Immature natural killer cell (primary cell): Measurements from ENCODE around the gene MAP3K10. TPM values are rescaled to one million over a fixed set of nuclear protein-coding genes. Genes with fewer than 3 reads are reported as not detected.
"Not testable (repeated sequence)": the region's sequence is repeated elsewhere in the genome, so short reads cannot be mapped to it uniquely, and the experiment has no call there.

Source experiments
- DNase-seq, 3 donors: peaks; one replicate each; pipeline ENCODE4 v3.0.0; 2022; ENCODE audit warnings: mixed read lengths in 1 of 3
- H3K27ac Mint-ChIP-seq, 6 donors: one replicate each; pipeline ENCODE4 v1.8.0; 2020; ENCODE audit warnings: mixed read lengths in 6 of 6, mild to moderate bottlenecking in 5 of 6, inconsistent platforms in 4 of 6, moderate library complexity in 3 of 6
- H3K27me3 Mint-ChIP-seq, 3 donors: one replicate each; pipeline ENCODE4 v1.8.0; 2020 to 2021; ENCODE audit warnings: low read depth in 3 of 3, mild to moderate bottlenecking in 3 of 3, mixed read lengths in 3 of 3, moderate library complexity in 3 of 3, inconsistent platforms in 1 of 3
- H3K36me3 Mint-ChIP-seq, 3 donors: one replicate each; pipeline ENCODE4 v1.8.0; 2020; ENCODE audit warnings: mixed read lengths in 3 of 3, inconsistent platforms in 2 of 3, mild to moderate bottlenecking in 2 of 3
- H3K4me1 Mint-ChIP-seq, 2 donors: one replicate each; pipeline ENCODE4 v1.8.0; 2020; ENCODE audit warnings: inconsistent platforms in 2 of 2, mild to moderate bottlenecking in 2 of 2, mixed read lengths in 2 of 2, moderate library complexity in 1 of 2
- H3K4me3 Mint-ChIP-seq, 5 donors: one replicate each; pipeline ENCODE4 v1.8.0; 2020; ENCODE audit warnings: mild to moderate bottlenecking in 5 of 5, mixed read lengths in 5 of 5, inconsistent platforms in 3 of 5, moderate library complexity in 3 of 5
- H3K9me3 Mint-ChIP-seq, 6 donors: one replicate each; pipeline ENCODE4 v1.8.0; 2020; ENCODE audit warnings: mild to moderate bottlenecking in 6 of 6, mixed read lengths in 6 of 6, inconsistent platforms in 4 of 6, moderate library complexity in 3 of 6
- polyA plus RNA-seq, 3 donors: library from polyadenylated mRNA; unstranded; fragments of 300-500 nt; fragmentation: Illumina TruSeq; gene quantifications; one replicate each; pipeline ENCODE4 v1.2.3, GENCODE V29; 2021

Gene MAP3K10
- polyA plus RNA-seq, 3 donors from 2014 or later, result 0.36 to 0.42 TPM; not detected in 1

- Mint-ChIP-seq H3K4me3 (peak overlapping the region in 1 of 5 donors; percentile 45), H3K36me3 (peaks cover 0 to 6% (median 4%) of the 10 kb centered on the region in 3 donors), H3K27me3 (peaks cover 12 to 20% (median 18%) of the 10 kb centered on the region in 3 donors), H3K4me1 (peaks cover 0 to 4% of the 10 kb centered on the region in 2 donors), H3K27ac (no peak overlapping the region), H3K9me3 (no peaks in the 10 kb centered on the region)
- DNase-seq, result no peak
Observed at GRCh38 chr19:40216013-40216776, 25.0 kb downstream of the MAP3K10 start.

DNA sequence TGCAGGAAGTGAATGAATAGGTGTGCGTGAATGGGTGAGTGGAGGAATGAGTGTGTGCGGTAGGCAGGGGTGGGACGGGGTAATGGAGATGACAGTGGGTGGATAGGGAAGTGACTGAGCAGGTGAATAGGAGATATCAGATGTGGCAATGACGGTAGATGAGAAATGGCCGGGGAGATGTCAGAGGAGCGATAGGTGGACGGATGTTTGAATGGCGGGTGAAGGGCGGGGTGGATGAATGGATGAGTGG is 25.5 kb downstream of the MAP3K10 start:
- no peak for DNase-seq
- Mint-ChIP-seq H3K9me3 (no peaks in the 10 kb centered on the region), H3K27me3 (peaks cover 12 to 20% (median 19%) of the 10 kb centered on the region in 3 donors), H3K4me1 (peaks cover under 1 to 4% of the 10 kb centered on the region in 2 donors), H3K36me3 (peaks cover 0 to 6% (median 0%) of the 10 kb centered on the region in 3 donors), H3K4me3 (no peak overlapping the region), H3K27ac (no peak overlapping the region)

GRCh38 chr19:40217027-40217810 is 26.0 kb downstream of the MAP3K10 start:
- Mint-ChIP-seq H3K27me3 (peaks cover 15 to 24% (median 23%) of the 10 kb centered on the region in 3 donors), H3K4me3 (no peak overlapping the region)

DNA sequence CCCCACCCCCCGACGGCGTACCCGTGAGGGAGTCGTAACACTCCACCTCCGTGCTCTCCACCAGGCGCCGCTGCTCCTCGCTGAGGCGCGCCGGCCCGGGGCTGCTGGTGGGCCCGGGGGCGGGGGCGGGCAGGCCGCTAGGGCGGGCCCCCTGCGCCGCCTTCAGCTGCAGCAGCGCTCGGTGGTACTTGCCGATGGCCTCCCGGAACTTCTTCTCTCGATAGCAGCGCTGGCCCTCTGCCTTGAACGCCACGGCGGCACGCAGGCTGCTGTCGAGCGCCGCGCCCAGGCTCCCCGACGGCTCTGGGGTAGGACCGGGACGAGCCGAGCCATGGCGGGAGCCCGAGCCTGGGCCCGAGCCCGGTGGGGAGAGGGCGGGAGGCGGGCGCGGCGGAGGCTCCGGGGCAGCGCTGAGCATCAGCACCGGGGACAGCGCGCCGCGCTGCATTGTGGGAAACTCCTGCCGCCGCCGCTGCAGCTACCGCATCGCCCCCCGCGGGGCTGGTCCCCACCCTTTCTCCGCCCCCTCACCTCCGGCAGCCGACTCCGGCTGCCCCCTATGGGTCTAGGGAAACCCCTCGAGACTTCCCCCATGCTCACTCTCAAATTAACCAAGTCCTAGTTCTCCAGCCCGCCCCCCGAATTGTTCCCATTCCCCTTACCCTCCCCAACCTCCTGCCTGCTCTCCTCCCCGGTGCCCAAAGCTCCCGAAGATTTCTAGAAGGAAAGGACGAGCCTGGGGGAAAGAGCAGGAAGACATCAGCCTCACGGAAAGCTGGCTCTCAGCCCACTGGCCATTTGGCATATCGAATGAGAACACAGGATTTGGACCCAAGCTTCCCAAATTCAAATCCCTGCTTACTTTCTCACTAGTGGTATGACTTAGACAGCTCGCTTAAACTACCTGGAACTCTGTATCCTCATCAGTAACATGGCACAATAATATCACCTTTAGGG is 27.0 kb downstream of the MAP3K10 start, which contains the start of gene TTC9B:
Gene TTC9B, minus strand, starts transcription at position 451 of the 957 bp plus-strand sequence. Its CDS starts 3 bp downstream, at position 448.
- H3K9me3 Mint-ChIP-seq, result no peaks in the 10 kb centered on the region
- no peak within 1 kb of the TSS for H3K27ac Mint-ChIP-seq
- H3K4me1 Mint-ChIP-seq, result peaks cover 8% of the 10 kb centered on the region in 2 donors
- no peaks in the 10 kb centered on the region for H3K36me3 Mint-ChIP-seq
- H3K27me3 Mint-ChIP-seq, result peaks cover 15 to 24% (median 23%) of the 10 kb centered on the region in 3 donors
- DNase-seq, result peak; percentile 47 to 53 (median 52)
- peak within 1 kb of the TSS in 1 of 5 donors; percentile 41 for H3K4me3 Mint-ChIP-seq

More at GRCh38 chr19:40217027-40217810, 26.0 kb downstream of the MAP3K10 start:
- Mint-ChIP-seq H3K36me3 (peaks cover 0 to 4% (median 0%) of the 10 kb centered on the region in 3 donors), H3K4me1 (peaks cover 6 to 8% of the 10 kb centered on the region in 2 donors), H3K27ac (no peak overlapping the region), H3K9me3 (no peaks in the 10 kb centered on the region)
- peak in 1 of 3 donors; percentile 25 for DNase-seq

GRCh38 chr19:40219029-40219428 is 27.8 kb downstream of the MAP3K10 start:
- not testable (repeated sequence) for H3K4me3 Mint-ChIP-seq, H3K36me3 Mint-ChIP-seq, H3K9me3 Mint-ChIP-seq, H3K27ac Mint-ChIP-seq, DNase-seq
- H3K27me3 Mint-ChIP-seq, result peaks cover 15 to 29% (median 23%) of the 10 kb centered on the region in 3 donors
- peaks cover 8 to 11% of the 10 kb centered on the region in 2 donors for H3K4me1 Mint-ChIP-seq

GRCh38 chr19:40219721-40220276 is 28.6 kb downstream of the MAP3K10 start:
- no peak overlapping the region for H3K27ac Mint-ChIP-seq
- no peak for DNase-seq
- H3K27me3 Mint-ChIP-seq, result peaks cover 15 to 34% (median 27%) of the 10 kb centered on the region in 3 donors
- H3K4me3 Mint-ChIP-seq, result no peak overlapping the region
- H3K9me3 Mint-ChIP-seq, result no peaks in the 10 kb centered on the region
- H3K36me3 Mint-ChIP-seq, result no peaks in the 10 kb centered on the region
- H3K4me1 Mint-ChIP-seq, result peaks cover 8 to 14% of the 10 kb centered on the region in 2 donors

GRCh38 chr19:40220674-40221073 is 29.4 kb downstream of the MAP3K10 start:
- Mint-ChIP-seq H3K27me3 (peaks cover 21 to 42% (median 32%) of the 10 kb centered on the region in 3 donors), H3K36me3 (peaks cover 0 to 4% (median 0%) of the 10 kb centered on the region in 3 donors), H3K4me1 (peaks cover 13 to 19% of the 10 kb centered on the region in 2 donors), H3K27ac (no peak overlapping the region), H3K4me3 (no peak overlapping the region), H3K9me3 (no peaks in the 10 kb centered on the region)
- DNase-seq, result no peak

- Mint-ChIP-seq H3K36me3 (peaks cover 0 to 4% (median 0%) of the 10 kb centered on the region in 3 donors), H3K27me3 (peaks cover 18 to 44% (median 25%) of the 10 kb centered on the region in 3 donors), H3K4me3 (peak overlapping the region; percentile 9 to 64 (median 44)), H3K27ac (peak overlapping the region; percentile 1 to 72 (median 36)), H3K4me1 (peaks cover 23 to 24% of the 10 kb centered on the region in 2 donors), H3K9me3 (no peaks in the 10 kb centered on the region)
- peak; percentile 81 to 85 (median 83) for DNase-seq
Observed at GRCh38 chr19:40221858-40222619, 30.8 kb downstream of the MAP3K10 start.

DNA sequence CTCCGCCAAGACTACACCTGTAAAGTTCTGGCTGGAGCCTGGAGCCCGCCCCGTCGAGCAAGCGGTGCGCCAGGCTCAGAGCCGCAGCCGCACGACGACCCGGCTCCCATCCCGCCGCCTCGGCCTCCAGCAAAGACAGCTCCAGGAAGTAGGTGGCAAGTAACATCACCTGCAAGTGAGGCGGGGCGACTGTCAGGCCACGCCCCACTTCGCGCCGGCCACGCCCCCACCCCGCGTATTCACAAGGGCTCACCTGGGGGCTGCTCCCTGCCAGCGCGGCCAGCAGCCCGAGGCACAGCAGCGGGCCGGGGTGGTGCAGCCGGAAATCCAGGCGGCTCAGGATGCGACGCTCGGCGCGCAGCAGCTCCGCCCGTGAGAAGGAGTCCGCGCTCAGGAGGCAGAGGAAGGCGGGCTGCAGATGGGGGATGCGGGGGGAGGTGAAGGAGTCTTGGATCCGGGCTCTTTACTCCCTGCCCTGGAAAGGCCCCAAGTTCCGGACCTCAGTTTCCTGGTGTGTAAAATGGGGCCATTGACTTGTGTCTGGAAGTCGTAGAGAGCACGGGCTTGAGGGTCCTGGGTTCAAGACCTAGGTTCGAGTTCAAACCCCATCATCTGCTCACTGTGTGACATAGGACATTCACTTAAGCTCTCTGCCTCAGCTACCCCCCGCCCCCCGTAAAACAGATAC is 32.1 kb downstream of the MAP3K10 start:
- peaks cover 0 to 2% (median 0%) of the 10 kb centered on the region in 6 donors for H3K9me3 Mint-ChIP-seq
- DNase-seq, result peak in 1 of 3 donors; percentile 15
- peaks cover 23 to 24% of the 10 kb centered on the region in 2 donors for H3K4me1 Mint-ChIP-seq
- peak overlapping the region in 1 of 5 donors; percentile 33 for H3K4me3 Mint-ChIP-seq
- no peak overlapping the region for H3K27ac Mint-ChIP-seq
- peaks cover 0 to 4% (median 0%) of the 10 kb centered on the region in 3 donors for H3K36me3 Mint-ChIP-seq
- peaks cover 15 to 44% (median 25%) of the 10 kb centered on the region in 3 donors for H3K27me3 Mint-ChIP-seq

GRCh38 chr19:40224342-40225150 is 33.3 kb downstream of the MAP3K10 start:
- H3K4me3 Mint-ChIP-seq, result peak overlapping the region in 1 of 5 donors; percentile 13
- peaks cover 14 to 38% (median 25%) of the 10 kb centered on the region in 3 donors for H3K27me3 Mint-ChIP-seq
- peaks cover 23 to 24% of the 10 kb centered on the region in 2 donors for H3K4me1 Mint-ChIP-seq
- peaks cover 0 to 4% (median 0%) of the 10 kb centered on the region in 3 donors for H3K36me3 Mint-ChIP-seq
- H3K27ac Mint-ChIP-seq, result no peak overlapping the region
- H3K9me3 Mint-ChIP-seq, result peaks cover 0 to 2% (median 0%) of the 10 kb centered on the region in 6 donors
- no peak for DNase-seq
